GM21723 (cell line): ENCODE measurements around the gene MLH1.

ENCODE experiments used
- ATAC-seq: cut with Tn5 transposase; IDR thresholded peaks from one replicate; pipeline ENCODE4 v1.9.1; 2021; ENCODE audit warnings: mild to moderate bottlenecking, moderate library complexity; ENCODE audit not compliant: unreplicated experiment

Gene MLH1

DNA sequence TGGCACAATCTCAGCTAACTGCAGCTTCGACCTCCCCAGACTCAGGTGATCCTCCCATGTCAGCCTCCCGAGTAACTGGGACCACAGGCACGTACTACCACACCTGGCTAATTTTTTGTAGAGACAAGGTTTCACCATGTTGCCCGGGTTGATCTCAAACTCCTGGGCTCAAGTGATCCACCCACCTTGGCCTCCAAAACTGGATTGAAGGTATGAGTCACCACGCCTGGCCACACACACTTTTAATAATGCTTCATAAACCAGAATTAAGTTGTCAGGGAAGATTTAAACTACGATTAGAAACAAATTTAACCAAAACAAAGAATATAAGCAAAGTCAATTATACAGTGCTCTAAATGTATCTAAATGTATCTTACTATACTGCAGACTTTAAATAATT is 93.6 kb downstream of the MLH1 start:
- ATAC-seq, result no peak

DNA sequence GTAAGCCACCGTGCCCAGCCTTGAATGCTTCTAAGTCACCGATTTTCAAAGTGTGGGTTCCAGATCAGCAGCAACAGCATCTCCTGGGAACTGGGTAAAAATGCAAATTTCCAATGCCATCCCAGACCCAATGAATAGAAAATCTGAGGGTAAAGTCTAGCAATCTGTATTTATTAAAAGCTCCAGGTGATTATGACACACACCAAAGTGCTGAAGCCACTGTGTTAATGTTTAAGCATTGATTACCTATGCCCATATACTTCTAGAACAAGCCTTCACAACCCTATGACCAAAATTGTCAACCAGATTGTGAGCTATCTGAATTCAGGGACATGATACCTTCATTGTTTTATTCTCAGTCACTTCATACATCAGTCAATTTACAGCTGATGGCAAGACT is 94.6 kb downstream of the MLH1 start:
- ATAC-seq, result no peak

DNA sequence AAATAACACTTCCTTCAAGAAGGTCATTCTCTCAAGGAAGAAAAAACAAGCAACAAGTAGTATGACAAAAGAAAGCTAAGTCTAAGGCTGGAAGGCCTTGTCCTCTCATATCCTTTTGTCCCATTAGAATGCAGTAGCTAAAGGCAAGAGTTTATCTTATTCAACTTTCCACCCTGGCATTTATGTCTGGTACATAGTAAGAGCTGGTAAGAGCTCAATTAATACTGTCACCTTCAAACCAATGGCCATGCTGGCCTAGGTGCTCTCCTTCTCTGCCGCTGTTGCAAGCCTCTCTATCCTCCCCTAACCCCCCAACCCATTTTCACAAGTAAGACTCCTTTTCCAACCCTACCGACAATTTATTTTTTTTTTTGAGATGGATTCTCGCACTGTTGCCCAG is 99.2 kb downstream of the MLH1 start:
- ATAC-seq, result no peak

DNA sequence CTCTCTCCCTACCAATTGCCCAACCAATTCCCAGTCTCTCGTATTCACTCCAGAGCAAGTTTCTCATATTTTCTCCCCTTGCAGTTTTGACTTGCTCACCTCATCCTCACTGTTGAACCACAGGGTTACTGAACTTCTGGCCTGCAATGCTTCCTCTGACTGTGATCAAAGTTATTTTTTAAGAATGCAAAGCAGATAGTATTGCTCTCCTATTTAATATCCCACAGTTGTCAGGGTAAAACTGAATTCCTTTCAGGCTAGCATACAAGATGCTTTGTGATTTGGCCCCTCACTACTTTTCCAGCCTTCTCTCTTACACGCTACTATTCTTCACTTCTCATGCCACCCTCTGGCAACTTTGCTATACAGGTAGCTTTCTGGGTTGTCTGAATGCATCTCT is 100.2 kb downstream of the MLH1 start:
- no peak for ATAC-seq

DNA sequence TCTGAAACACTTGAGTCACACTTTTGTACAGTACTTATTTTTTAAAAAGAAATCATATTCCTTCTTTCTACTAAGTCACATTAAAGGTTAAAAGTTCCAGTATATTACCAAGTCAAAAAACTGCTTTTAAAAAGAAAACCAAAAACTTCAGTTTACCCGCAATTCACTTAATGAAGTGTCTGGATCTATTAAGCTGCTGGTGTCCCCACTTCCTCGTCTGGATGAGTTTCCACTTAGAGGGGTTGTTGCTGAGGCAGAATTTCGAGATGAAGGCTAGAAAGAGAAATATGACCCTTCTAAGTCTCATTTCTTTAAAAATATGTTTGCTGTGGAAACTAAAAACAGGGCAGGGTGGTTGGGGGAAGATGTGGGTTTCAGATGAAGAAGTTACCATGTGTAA is 101.3 kb downstream of the MLH1 start:
- ATAC-seq, result no peak

DNA sequence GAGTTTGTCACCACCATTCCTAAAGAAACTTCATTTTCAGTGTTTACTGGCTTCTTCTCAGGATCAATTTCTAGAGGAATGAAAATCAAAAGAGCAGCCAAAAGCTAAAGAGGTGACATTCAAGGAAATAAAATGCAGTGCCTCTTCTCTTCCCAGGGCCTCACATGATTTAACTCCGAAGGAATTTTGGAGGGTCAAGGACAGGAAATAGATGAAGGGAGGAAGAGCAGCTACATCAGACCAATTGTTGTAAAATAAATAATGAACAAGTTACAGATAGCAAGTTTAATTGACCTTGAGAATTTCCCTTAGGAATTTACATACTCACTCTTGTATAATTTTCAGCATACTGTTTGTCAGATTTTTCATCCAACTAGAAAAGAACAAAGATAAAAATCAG is 103.0 kb downstream of the MLH1 start:
- no peak for ATAC-seq

DNA sequence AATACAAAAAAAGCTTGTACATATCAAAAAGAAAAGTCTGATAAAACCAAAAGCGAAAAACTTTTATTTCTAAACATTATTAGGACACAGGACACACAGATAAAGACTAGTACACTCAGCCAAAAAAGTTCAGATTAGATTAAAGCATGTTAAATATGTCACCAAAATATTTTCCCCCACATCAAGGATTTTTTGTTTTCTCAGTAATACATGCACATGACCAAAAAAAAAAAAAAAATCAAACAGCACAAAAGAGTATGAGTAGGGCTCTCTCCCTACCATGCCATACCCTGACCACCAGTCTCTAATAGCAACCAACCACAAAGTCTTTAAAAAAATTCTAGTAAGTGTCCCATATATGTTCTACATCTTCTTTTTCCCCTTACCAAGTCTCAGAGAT is 103.7 kb downstream of the MLH1 start:
- ATAC-seq, result no peak

DNA sequence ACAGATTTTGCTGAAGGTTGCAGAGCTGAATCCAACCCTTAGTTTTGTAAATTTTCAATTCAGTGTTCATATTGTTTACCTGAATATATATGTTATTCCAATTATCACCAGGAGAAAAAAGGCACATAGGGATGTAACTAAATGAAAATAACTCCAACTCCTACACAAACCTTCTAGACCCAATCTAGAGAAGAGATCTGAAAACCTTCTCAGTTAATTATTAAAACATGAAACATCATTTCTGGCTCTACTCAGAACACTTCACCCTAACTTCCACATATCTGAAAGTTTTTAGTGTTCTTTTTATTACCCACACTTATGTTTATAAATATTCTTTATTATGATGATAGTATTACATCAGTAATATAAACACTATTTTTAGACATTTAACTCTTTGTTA is 104.5 kb downstream of the MLH1 start:
- no peak for ATAC-seq

DNA sequence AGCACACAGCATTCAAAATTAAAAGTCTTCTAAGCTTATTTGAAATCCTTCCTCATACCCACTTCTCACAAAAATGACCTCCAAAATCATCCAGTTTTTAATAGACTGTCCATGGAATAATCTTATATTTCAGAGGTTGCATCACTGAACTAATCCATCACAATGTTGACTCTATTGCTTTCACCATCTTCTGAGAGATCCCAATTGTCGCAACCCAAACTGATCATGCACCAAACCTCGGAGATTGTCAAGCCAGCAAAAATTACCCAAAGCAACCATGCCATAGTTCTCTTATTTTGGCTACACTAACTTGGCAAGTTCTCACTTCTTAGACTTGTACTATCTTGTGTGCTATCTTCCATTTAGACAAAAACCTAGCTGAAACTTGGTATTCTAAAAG is 105.6 kb downstream of the MLH1 start:
- no peak for ATAC-seq

DNA sequence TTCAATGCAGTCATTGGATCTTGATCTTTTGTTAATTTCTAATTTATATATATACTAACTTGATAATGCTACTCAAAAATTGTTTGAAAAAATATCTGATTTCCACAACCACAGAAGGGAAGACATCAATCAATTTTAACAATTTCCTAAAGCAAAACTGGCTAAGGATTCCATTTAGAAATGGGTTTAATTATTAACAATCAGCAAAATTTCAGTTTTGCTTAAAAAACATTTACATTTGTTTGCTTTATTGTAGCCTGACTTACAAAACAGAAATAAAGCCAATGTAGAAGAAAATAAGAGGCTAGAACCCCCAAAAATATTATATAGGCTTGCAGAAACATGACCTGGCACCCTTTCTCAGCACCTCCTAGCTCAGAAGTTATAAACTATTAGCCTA is 106.2 kb downstream of the MLH1 start:
- no peak for ATAC-seq

DNA sequence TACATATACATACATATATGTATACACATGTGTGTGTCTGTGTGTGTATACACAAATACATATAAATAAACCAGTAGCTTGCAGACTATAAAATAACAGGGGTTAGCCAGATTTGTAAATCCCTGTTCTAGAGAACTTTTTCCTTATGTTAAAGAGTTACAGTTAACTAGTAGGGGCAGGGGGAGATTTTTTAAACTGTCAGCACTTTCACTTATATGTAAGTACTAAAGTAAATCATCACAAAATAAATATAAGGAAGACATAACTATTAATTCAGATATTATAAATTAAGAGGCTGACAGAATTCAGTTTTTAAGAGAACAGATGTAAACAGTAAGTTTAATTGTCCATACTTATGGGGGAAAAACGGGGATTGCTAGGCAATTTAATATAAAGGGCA is 107.1 kb downstream of the MLH1 start:
- no peak for ATAC-seq
